ENCODE measurements around the gene HLA-DRA. TPM values are rescaled to one million over a fixed set of nuclear protein-coding genes. Genes with fewer than 3 reads are reported as not detected.

Gene HLA-DRA
- polyA plus RNA-seq, 1 donor (not counting 4 experiments of a cell fraction or from before 2014, with no cell fraction given): 0.21 TPM

GRCh38 chr6:32426338-32426737, 13.3 kb upstream of the HLA-DRA start:
- Histone ChIP-seq H3K79me2 (ENCODE audit: control insufficient read depth, insufficient read depth, low read length) (no peaks in the 10 kb centered on the region), H3K9me1 (ENCODE audit: control insufficient read depth, extremely low read depth, insufficient read depth, low read length) (no peaks in the 10 kb centered on the region), H3K9ac (ENCODE audit: control insufficient read depth, extremely low read depth, insufficient read depth, low read length) (no peak overlapping the region), H2AFZ (ENCODE audit: control insufficient read depth, low read length) (no peak overlapping the region), H3K36me3 (ENCODE audit: control insufficient read depth in 2 of 2, extremely low read depth in 1 of 2, insufficient read depth in 2 of 2, low read length in 2 of 2) (no peaks in the 10 kb centered on the region), H3K27me3 (ENCODE audit: control insufficient read depth, extremely low read depth, insufficient read depth, low read length) (no peaks in the 10 kb centered on the region), H3K4me1 (ENCODE audit: control insufficient read depth, extremely low read depth, insufficient read depth, low read length) (peaks cover 13% of the 10 kb centered on the region), H4K20me1 (ENCODE audit: control insufficient read depth, extremely low read depth, insufficient read depth, low read length) (no peaks in the 10 kb centered on the region), H3K27ac (ENCODE audit: control insufficient read depth, insufficient read depth, low read length) (no peak overlapping the region), H3K9me3 (ENCODE audit: control insufficient read depth, low read depth, low read length) (no peaks in the 10 kb centered on the region), H3K4me2 (ENCODE audit: control insufficient read depth, extremely low read depth, insufficient read depth, low read depth, low read length) (no peak overlapping the region), H3K4me3 (ENCODE audit: control insufficient read depth in 2 of 3, extremely low read depth in 1 of 3, insufficient read depth in 2 of 3, low read depth in 1 of 3, low read length in 3 of 3) (no peak overlapping the region)
- dilution Hi-C loops (cut with MboI; ENCODE audit: extremely low pct_ligation_motif_present, low sequenced_read_pairs): no loop called here
- no peak for TF ChIP-seq EZH2 (IDR thresholded peaks at IDR 0.05; ENCODE audit: low read length)
- no peak for TF ChIP-seq CTCF (optimal IDR thresholded peaks at IDR 0.05 in 1 of 3, IDR thresholded peaks at IDR 0.05 in 1 of 3, conservative IDR thresholded peaks at IDR 0.05 in 1 of 3; ENCODE audit: extremely low read depth in 1 of 3, insufficient read depth in 2 of 3, low read length in 3 of 3)
- DNase-seq (ENCODE audit: low read depth, low spot score) (no peak), FAIRE-seq (no peak)

- no peak for DNase-seq (ENCODE audit: low read depth, low spot score)
- no peak overlapping the region for H3K4me2 ChIP-seq (ENCODE audit: control insufficient read depth, extremely low read depth, insufficient read depth, low read depth, low read length)
- H3K9me1 ChIP-seq (ENCODE audit: control insufficient read depth, extremely low read depth, insufficient read depth, low read length): no peaks in the 10 kb centered on the region
- H4K20me1 ChIP-seq (ENCODE audit: control insufficient read depth, extremely low read depth, insufficient read depth, low read length): no peaks in the 10 kb centered on the region
- TF ChIP-seq CTCF (optimal IDR thresholded peaks at IDR 0.05 in 1 of 3, IDR thresholded peaks at IDR 0.05 in 1 of 3, conservative IDR thresholded peaks at IDR 0.05 in 1 of 3; ENCODE audit: extremely low read depth in 1 of 3, insufficient read depth in 2 of 3, low read length in 3 of 3) (no peak), EZH2 (IDR thresholded peaks at IDR 0.05; ENCODE audit: low read length) (no peak)
- no peak overlapping the region for H3K4me3 ChIP-seq (ENCODE audit: control insufficient read depth in 2 of 3, extremely low read depth in 1 of 3, insufficient read depth in 2 of 3, low read depth in 1 of 3, low read length in 3 of 3)
- H3K79me2 ChIP-seq (ENCODE audit: control insufficient read depth, insufficient read depth, low read length): no peaks in the 10 kb centered on the region
- H2AFZ ChIP-seq (ENCODE audit: control insufficient read depth, low read length): no peak overlapping the region
- dilution Hi-C loops (cut with MboI; ENCODE audit: extremely low pct_ligation_motif_present, low sequenced_read_pairs): no loop called here
- no peaks in the 10 kb centered on the region for H3K27me3 ChIP-seq (ENCODE audit: control insufficient read depth, extremely low read depth, insufficient read depth, low read length)
- H3K9ac ChIP-seq (ENCODE audit: control insufficient read depth, extremely low read depth, insufficient read depth, low read length): no peak overlapping the region
- no peaks in the 10 kb centered on the region for H3K9me3 ChIP-seq (ENCODE audit: control insufficient read depth, low read depth, low read length)
- no peak overlapping the region for H3K27ac ChIP-seq (ENCODE audit: control insufficient read depth, insufficient read depth, low read length)
- H3K4me1 ChIP-seq (ENCODE audit: control insufficient read depth, extremely low read depth, insufficient read depth, low read length): peaks cover 13% of the 10 kb centered on the region
- H3K36me3 ChIP-seq (ENCODE audit: control insufficient read depth in 2 of 2, extremely low read depth in 1 of 2, insufficient read depth in 2 of 2, low read length in 2 of 2): no peaks in the 10 kb centered on the region
- FAIRE-seq: no peak
Observed at GRCh38 chr6:32427218-32427617, 12.5 kb upstream of the HLA-DRA start.

All from keratinocyte (primary cell).